ENCODE results near the gene SNAPIN. TPM values are rescaled to one million over a fixed set of nuclear protein-coding genes. Genes with fewer than 3 reads are reported as not detected.
"Not testable (repeated sequence)": the region's sequence is repeated elsewhere in the genome, so short reads cannot be mapped to it uniquely, and the experiment has no call there.

The SNAPIN gene
- total and polyA plus RNA-seq, 7 donors, result 51.7 to 102 (median 59.6) TPM

GRCh38 chr1:153661111-153661708 lies 2.7 kb downstream of the SNAPIN start:
- intact Hi-C loops (cut with DNase I), result no loop called here
- DNase-seq (no peak), ATAC-seq (no peak)
- no peak overlapping the region for H3K27ac ChIP-seq
- no peaks in the 10 kb centered on the region for H3K27me3 ChIP-seq (ENCODE audit: insufficient read depth in 3 of 3, low read length in 2 of 3)
- WGBS, 3 donors, result 56 to 57% (median 56%) methylated on average over 9 of the region's 9 CpGs
- no peak overlapping the region for H3K4me3 ChIP-seq
- no peaks in the 10 kb centered on the region for H3K9me3 ChIP-seq
- H3K4me1 ChIP-seq, result peaks cover 9% of the 10 kb centered on the region
- peaks cover 30 to 70% of the 10 kb centered on the region in 2 donors for H3K36me3 ChIP-seq (ENCODE audit: insufficient read depth in 1 of 2, low read depth in 1 of 2)
- TF ChIP-seq CTCF (IDR thresholded peaks at IDR 0.05), result no peak

- intact Hi-C loops (cut with DNase I), result no loop called here
- H3K9me3 ChIP-seq, result no peaks in the 10 kb centered on the region
- 33 to 56% (median 46%) methylated on average over 2 of the region's 2 CpGs for WGBS, 3 donors
- H3K36me3 ChIP-seq (ENCODE audit: insufficient read depth in 1 of 2, low read depth in 1 of 2), result peaks cover 35 to 80% of the 10 kb centered on the region in 2 donors
- peak overlapping the region; percentile 17 for H3K27ac ChIP-seq
- no peak overlapping the region for H3K4me3 ChIP-seq
- H3K27me3 ChIP-seq (ENCODE audit: insufficient read depth in 3 of 3, low read length in 2 of 3), result no peaks in the 10 kb centered on the region
- DNase-seq (no peak), ATAC-seq (no peak)
- H3K4me1 ChIP-seq, result peaks cover 9% of the 10 kb centered on the region
- TF ChIP-seq CTCF (IDR thresholded peaks at IDR 0.05), result no peak
These were observed 3.8 kb downstream of the SNAPIN start for GRCh38 chr1:153662269-153662668.

GRCh38 chr1:153663211-153663610 lies 4.7 kb downstream of the SNAPIN start:
- Histone ChIP-seq H3K27ac (peak overlapping the region; percentile 17), H3K36me3 (ENCODE audit: insufficient read depth in 1 of 2, low read depth in 1 of 2) (peaks cover 36 to 90% of the 10 kb centered on the region in 2 donors), H3K27me3 (ENCODE audit: insufficient read depth in 3 of 3, low read length in 2 of 3) (no peaks in the 10 kb centered on the region), H3K4me3 (no peak overlapping the region), H3K9me3 (no peaks in the 10 kb centered on the region), H3K4me1 (peaks cover 9% of the 10 kb centered on the region)
- TF ChIP-seq CTCF (IDR thresholded peaks at IDR 0.05), result no peak
- DNase-seq (no peak), ATAC-seq (no peak)
- intact Hi-C loops (cut with DNase I), result no loop called here
- 80 to 82% (median 81%) methylated on average over 5 of the region's 5 CpGs for WGBS, 3 donors

- 79 to 93% (median 84%) methylated on average over 4 of the region's 4 CpGs for WGBS, 3 donors
- Histone ChIP-seq H3K27ac (no peak overlapping the region), H3K36me3 (ENCODE audit: insufficient read depth in 1 of 2, low read depth in 1 of 2) (peaks cover 28 to 74% of the 10 kb centered on the region in 2 donors), H3K9me3 (no peaks in the 10 kb centered on the region), H3K4me1 (peaks cover 13% of the 10 kb centered on the region), H3K4me3 (no peak overlapping the region), H3K27me3 (ENCODE audit: insufficient read depth in 3 of 3, low read length in 2 of 3) (no peaks in the 10 kb centered on the region)
- ATAC-seq (no peak), DNase-seq (no peak)
- intact Hi-C loops (cut with DNase I), result no loop called here
- no peak for TF ChIP-seq CTCF (IDR thresholded peaks at IDR 0.05)
These were observed 8.9 kb downstream of the SNAPIN start for GRCh38 chr1:153667439-153667838.

- H3K9me3 ChIP-seq; ATAC-seq; intact Hi-C loops (cut with DNase I); H3K4me3 ChIP-seq; H3K27me3 ChIP-seq (ENCODE audit: insufficient read depth in 3 of 3, low read length in 2 of 3); DNase-seq; H3K27ac ChIP-seq: not testable (repeated sequence)
- Histone ChIP-seq H3K36me3 (ENCODE audit: insufficient read depth in 1 of 2, low read depth in 1 of 2) (peaks cover 22 to 62% of the 10 kb centered on the region in 2 donors), H3K4me1 (peaks cover 13% of the 10 kb centered on the region)
- 94 to 95% (median 94%) methylated on average over 8 of the region's 8 CpGs for WGBS, 3 donors
These were observed 10.2 kb downstream of the SNAPIN start for GRCh38 chr1:153668672-153669071.

Measured in psoas muscle (tissue), 8 donors.